Measurements from ENCODE around the gene SHC1.

- TF ChIP-seq, protein P1, sequence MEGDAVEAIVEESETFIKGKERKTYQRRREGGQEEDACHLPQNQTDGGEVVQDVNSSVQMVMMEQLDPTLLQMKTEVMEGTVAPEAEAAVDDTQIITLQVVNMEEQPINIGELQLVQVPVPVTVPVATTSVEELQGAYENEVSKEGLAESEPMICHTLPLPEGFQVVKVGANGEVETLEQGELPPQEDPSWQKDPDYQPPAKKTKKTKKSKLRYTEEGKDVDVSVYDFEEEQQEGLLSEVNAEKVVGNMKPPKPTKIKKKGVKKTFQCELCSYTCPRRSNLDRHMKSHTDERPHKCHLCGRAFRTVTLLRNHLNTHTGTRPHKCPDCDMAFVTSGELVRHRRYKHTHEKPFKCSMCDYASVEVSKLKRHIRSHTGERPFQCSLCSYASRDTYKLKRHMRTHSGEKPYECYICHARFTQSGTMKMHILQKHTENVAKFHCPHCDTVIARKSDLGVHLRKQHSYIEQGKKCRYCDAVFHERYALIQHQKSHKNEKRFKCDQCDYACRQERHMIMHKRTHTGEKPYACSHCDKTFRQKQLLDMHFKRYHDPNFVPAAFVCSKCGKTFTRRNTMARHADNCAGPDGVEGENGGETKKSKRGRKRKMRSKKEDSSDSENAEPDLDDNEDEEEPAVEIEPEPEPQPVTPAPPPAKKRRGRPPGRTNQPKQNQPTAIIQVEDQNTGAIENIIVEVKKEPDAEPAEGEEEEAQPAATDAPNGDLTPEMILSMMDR (conservative IDR thresholded peaks at IDR 0.05; ENCODE audit: low read depth in 2 of 2), result no peak
- TF ChIP-seq EZH2phosphoT487 (IDR thresholded peaks at IDR 0.05; ENCODE audit: unreplicated experiment) (no peak), POLR2AphosphoS5 (IDR thresholded peaks at IDR 0.05; ENCODE audit: low read depth) (no peak)
- TF ChIP-seq, protein P2, sequence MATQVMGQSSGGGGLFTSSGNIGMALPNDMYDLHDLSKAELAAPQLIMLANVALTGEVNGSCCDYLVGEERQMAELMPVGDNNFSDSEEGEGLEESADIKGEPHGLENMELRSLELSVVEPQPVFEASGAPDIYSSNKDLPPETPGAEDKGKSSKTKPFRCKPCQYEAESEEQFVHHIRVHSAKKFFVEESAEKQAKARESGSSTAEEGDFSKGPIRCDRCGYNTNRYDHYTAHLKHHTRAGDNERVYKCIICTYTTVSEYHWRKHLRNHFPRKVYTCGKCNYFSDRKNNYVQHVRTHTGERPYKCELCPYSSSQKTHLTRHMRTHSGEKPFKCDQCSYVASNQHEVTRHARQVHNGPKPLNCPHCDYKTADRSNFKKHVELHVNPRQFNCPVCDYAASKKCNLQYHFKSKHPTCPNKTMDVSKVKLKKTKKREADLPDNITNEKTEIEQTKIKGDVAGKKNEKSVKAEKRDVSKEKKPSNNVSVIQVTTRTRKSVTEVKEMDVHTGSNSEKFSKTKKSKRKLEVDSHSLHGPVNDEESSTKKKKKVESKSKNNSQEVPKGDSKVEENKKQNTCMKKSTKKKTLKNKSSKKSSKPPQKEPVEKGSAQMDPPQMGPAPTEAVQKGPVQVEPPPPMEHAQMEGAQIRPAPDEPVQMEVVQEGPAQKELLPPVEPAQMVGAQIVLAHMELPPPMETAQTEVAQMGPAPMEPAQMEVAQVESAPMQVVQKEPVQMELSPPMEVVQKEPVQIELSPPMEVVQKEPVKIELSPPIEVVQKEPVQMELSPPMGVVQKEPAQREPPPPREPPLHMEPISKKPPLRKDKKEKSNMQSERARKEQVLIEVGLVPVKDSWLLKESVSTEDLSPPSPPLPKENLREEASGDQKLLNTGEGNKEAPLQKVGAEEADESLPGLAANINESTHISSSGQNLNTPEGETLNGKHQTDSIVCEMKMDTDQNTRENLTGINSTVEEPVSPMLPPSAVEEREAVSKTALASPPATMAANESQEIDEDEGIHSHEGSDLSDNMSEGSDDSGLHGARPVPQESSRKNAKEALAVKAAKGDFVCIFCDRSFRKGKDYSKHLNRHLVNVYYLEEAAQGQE (IDR thresholded peaks at IDR 0.05; ENCODE audit: unreplicated experiment), result no peak
Observed at GRCh38 chr1:155005076-155006011, 34.8 kb upstream of the SHC1 start.
